H9 (cell line): ENCODE data around the gene AFG1L. TPM values are rescaled to one million over a fixed set of nuclear protein-coding genes. Genes with fewer than 3 reads are reported as not detected.

Experiments
- DNase-seq: peaks from one replicate; pipeline ENCODE4 v3.0.0-alpha.2; 2017
- H2AFZ ChIP-seq: one replicate; pipeline ENCODE4 v1.6.1; 2013; ENCODE audit warnings: mild to moderate bottlenecking, low read length, control low read depth, moderate library complexity
- H2AK5ac ChIP-seq: 2 replicates; pipeline ENCODE4 v1.6.1; 2013; ENCODE audit warnings: low read length, control low read depth, mixed read lengths; ENCODE audit not compliant: insufficient read length
- H2BK120ac ChIP-seq: one replicate; pipeline ENCODE4 v1.6.1; 2013; ENCODE audit warnings: low read depth, mild to moderate bottlenecking, low read length, control low read depth, inconsistent platforms; ENCODE audit not compliant: poor library complexity, severe bottlenecking
- H2BK12ac ChIP-seq: 2 replicates; pipeline ENCODE4 v1.6.1; 2013; ENCODE audit warnings: low read length, control low read depth, mixed read lengths, low read depth; ENCODE audit not compliant: insufficient read length
- H2BK15ac ChIP-seq: 2 replicates; pipeline ENCODE4 v1.6.1; 2013; ENCODE audit warnings: low read depth, low read length, control low read depth
- H2BK20ac ChIP-seq: one replicate; pipeline ENCODE4 v1.6.1; 2013; ENCODE audit warnings: low read depth, mild to moderate bottlenecking, low read length, control low read depth, inconsistent platforms; ENCODE audit not compliant: poor library complexity, severe bottlenecking
- H2BK5ac ChIP-seq: 2 replicates; pipeline ENCODE4 v1.6.1; 2013; ENCODE audit warnings: low read length, control low read depth, mixed read lengths; ENCODE audit not compliant: insufficient read length
- H3K14ac ChIP-seq: 2 replicates; pipeline ENCODE4 v1.6.1; 2013; ENCODE audit warnings: low read length, control low read depth; ENCODE audit not compliant: insufficient read depth
- H3K18ac ChIP-seq: 2 replicates; pipeline ENCODE4 v1.6.1; 2013; ENCODE audit warnings: low read depth, mild to moderate bottlenecking, mixed read lengths, low read length, control low read depth; ENCODE audit not compliant: insufficient read length
- H3K23ac ChIP-seq: 2 replicates; pipeline ENCODE4 v1.6.1; 2013; ENCODE audit warnings: low read length, control low read depth, mixed read lengths, low read depth; ENCODE audit not compliant: insufficient read length
- H3K23me2 ChIP-seq: 2 replicates; pipeline ENCODE4 v1.6.1; 2013; ENCODE audit warnings: low read depth, mild to moderate bottlenecking, mixed read lengths, low read length, control low read depth; ENCODE audit not compliant: insufficient read length, poor library complexity, severe bottlenecking
- H3K27ac ChIP-seq: 2 replicates; pipeline ENCODE4 v1.5.1; 2013; ENCODE audit warnings: low read length, control low read depth, mixed read lengths, low read depth; ENCODE audit not compliant: insufficient read length
- H3K27me3 ChIP-seq: 2 replicates; pipeline ENCODE4 v1.6.1; 2013; ENCODE audit warnings: low read length, control low read depth, inconsistent platforms; ENCODE audit not compliant: insufficient read depth
- H3K4ac ChIP-seq: 2 replicates; pipeline ENCODE4 v1.6.1; 2013; ENCODE audit warnings: low read depth, mild to moderate bottlenecking, control low read depth, inconsistent platforms, low read length, moderate library complexity
- H3K4me1 ChIP-seq: 2 replicates; pipeline ENCODE4 v1.6.1; 2013; ENCODE audit warnings: low read length, control low read depth, inconsistent platforms; ENCODE audit not compliant: insufficient read depth
- H3K4me2 ChIP-seq: 2 replicates; pipeline ENCODE4 v1.6.1; 2013; ENCODE audit warnings: low read length, control low read depth, mixed read lengths; ENCODE audit not compliant: insufficient read length, insufficient read depth
- H3K56ac ChIP-seq: 2 replicates; pipeline ENCODE4 v1.6.1; 2013; ENCODE audit warnings: low read depth, mild to moderate bottlenecking, mixed read lengths, low read length, control low read depth; ENCODE audit not compliant: insufficient read length
- H3K79me1 ChIP-seq: 2 replicates; pipeline ENCODE4 v1.6.1; 2013; ENCODE audit warnings: low read depth, mild to moderate bottlenecking, moderate library complexity, low read length, control low read depth, inconsistent platforms; ENCODE audit not compliant: insufficient read depth, poor library complexity, severe bottlenecking
- H3K79me2 ChIP-seq: 2 replicates; pipeline ENCODE4 v1.6.1; 2013; ENCODE audit warnings: low read length, control low read depth, inconsistent platforms; ENCODE audit not compliant: insufficient read depth
- H3K9ac ChIP-seq: 2 replicates; pipeline ENCODE4 v1.6.1; 2013; ENCODE audit warnings: low read length, control low read depth, mixed read lengths; ENCODE audit not compliant: insufficient read length; ENCODE audit errors: extremely low read depth
- H3K9me3 ChIP-seq: one replicate; pipeline ENCODE4 v1.6.1; 2013; ENCODE audit warnings: low read depth, low read length, inconsistent platforms; ENCODE audit not compliant: control insufficient read depth
- H3T11ph ChIP-seq: one replicate; pipeline ENCODE4 v1.6.1; 2013; ENCODE audit warnings: mild to moderate bottlenecking, low read length, control low read depth, inconsistent platforms
- H4K20me1 ChIP-seq: one replicate; pipeline ENCODE4 v1.6.1; 2013; ENCODE audit not compliant: control insufficient read depth, insufficient read length, insufficient read depth
- H4K5ac ChIP-seq: 2 replicates; pipeline ENCODE4 v1.6.1; 2013; ENCODE audit warnings: low read depth, mild to moderate bottlenecking, mixed read lengths, low read length, control low read depth; ENCODE audit not compliant: insufficient read length
- H4K8ac ChIP-seq: replicated peaks from 2 replicates; pipeline ENCODE4 v1.6.1; 2013; ENCODE audit warnings: low read length, control low read depth, mixed read lengths, low read depth; ENCODE audit not compliant: insufficient read length
- H4K91ac ChIP-seq: 2 replicates; pipeline ENCODE4 v1.6.1; 2013; ENCODE audit warnings: low read depth, mild to moderate bottlenecking, moderate library complexity, mixed read lengths, low read length, control low read depth; ENCODE audit not compliant: insufficient read length
- H3K27ac Mint-ChIP-seq, 3 experiments: 2 replicates in 2 of 3; 3 replicates in 1 of 3; pipeline ENCODE4 v1.8.0; 2020 to 2021; ENCODE audit warnings: mixed read lengths in 3 of 3, mild to moderate bottlenecking in 1 of 3, moderate library complexity in 1 of 3
- H3K27me3 Mint-ChIP-seq: 2 replicates; pipeline ENCODE4 v1.8.0; 2021; ENCODE audit warnings: low read depth, mild to moderate bottlenecking, moderate library complexity, mixed read lengths
- H3K36me3 Mint-ChIP-seq, 3 experiments: 2 replicates in 2 of 3; 3 replicates in 1 of 3; pipeline ENCODE4 v1.8.0; 2020 to 2021; ENCODE audit warnings: low read depth in 3 of 3, mixed read lengths in 3 of 3; ENCODE audit not compliant: insufficient read depth in 1 of 3
- H3K4me1 Mint-ChIP-seq, 2 experiments: 2 replicates each; pipeline ENCODE4 v1.8.0; 2020; ENCODE audit warnings: mixed read lengths in 2 of 2
- H3K4me3 Mint-ChIP-seq, 2 experiments: 2 replicates in 1 of 2; 3 replicates in 1 of 2; pipeline ENCODE4 v1.8.0; 2020 to 2021; ENCODE audit warnings: mild to moderate bottlenecking in 2 of 2, mixed read lengths in 2 of 2, moderate library complexity in 1 of 2
- H3K9me3 Mint-ChIP-seq, 2 experiments: 2 replicates in 1 of 2; 3 replicates in 1 of 2; pipeline ENCODE4 v1.8.0; 2020; ENCODE audit warnings: mild to moderate bottlenecking in 2 of 2, mixed read lengths in 2 of 2, moderate library complexity in 1 of 2
- WGBS: extraction: QIAGEN DNeasy Blood & Tissue Kit; methylation state at CpG from one replicate; pipeline ENCODE4 v1.1.7; 2013; ENCODE audit warnings: missing lambda C conversion rate, low lambda C conversion rate, mixed read lengths; ENCODE audit not compliant: insufficient read length; ENCODE audit errors: extremely low coverage; 5-methylcytosine and 5-hydroxymethylcytosine counted together
- total RNA-seq: library from RNA; stranded (reverse); gene quantifications from 2 replicates; pipeline ENCODE4 v1.2.1, GENCODE V29; 2021
- TF ChIP-seq, protein P1 (sequence below): fragments of 200-600 bp; sonication (generic); conservative IDR thresholded peaks from 3 replicates; pipeline ENCODE4 v1.8.0; 2021; ENCODE audit warnings: antibody characterized with exemption, mild to moderate bottlenecking

Gene AFG1L
- total RNA-seq, 1 experiment from 2014 or later: 4.7 TPM

DNA sequence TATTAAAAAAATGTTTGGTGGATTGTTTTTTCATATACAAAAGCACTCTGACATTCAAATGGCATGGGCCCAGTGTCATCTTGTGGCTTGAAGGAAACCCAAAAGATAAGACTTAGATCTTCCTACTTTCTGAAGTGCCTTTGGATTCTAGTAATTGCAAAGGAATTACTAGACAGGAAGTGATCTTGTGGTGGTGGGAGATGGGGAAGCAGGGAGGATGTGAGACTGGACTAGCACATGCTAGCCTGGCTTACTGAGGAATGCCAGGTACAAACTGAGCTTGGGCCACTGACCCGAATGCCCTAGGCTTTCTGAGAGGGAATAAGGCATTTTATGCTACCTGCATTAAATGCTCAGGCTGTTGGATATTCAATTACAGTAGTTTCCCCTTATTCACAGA, 59.0 kb downstream of the AFG1L start:
- Histone ChIP-seq H3K27ac (no peak overlapping the region), H2BK15ac (no peak overlapping the region), H3K14ac (no peak overlapping the region), H3K18ac (no peak overlapping the region), H3K23ac (no peak overlapping the region), H3K27me3 (no peaks in the 10 kb centered on the region), H3K4ac (no peak overlapping the region), H4K5ac (no peak overlapping the region), H3K9ac (no peak overlapping the region), H3K4me1 (no peaks in the 10 kb centered on the region), H3K79me2 (no peaks in the 10 kb centered on the region), H3K9me3 (no peaks in the 10 kb centered on the region), H2BK12ac (no peak overlapping the region), H2BK20ac (no peak overlapping the region), H3T11ph (no peak overlapping the region), H2AK5ac (no peak overlapping the region), H4K8ac (no peak overlapping the region), H2BK120ac (no peak overlapping the region), H2AFZ (no peak overlapping the region), H4K20me1 (no peaks in the 10 kb centered on the region), H3K4me2 (no peak overlapping the region), H3K79me1 (no peaks in the 10 kb centered on the region), H4K91ac (no peak overlapping the region), H2BK5ac (no peak overlapping the region), H3K56ac (no peak overlapping the region), H3K23me2 (no peaks in the 10 kb centered on the region)
- no peaks in the 10 kb centered on the region for H3K9me3 Mint-ChIP-seq
- H3K4me1 Mint-ChIP-seq: no peaks in the 10 kb centered on the region
- WGBS: no CpG with 5 or more reads among the region's 1 CpG
- no peak for DNase-seq
- H3K36me3 Mint-ChIP-seq: no peaks in the 10 kb centered on the region; a peak in 1 of 7 replicates
- no peak overlapping the region for H3K4me3 Mint-ChIP-seq
- H3K27me3 Mint-ChIP-seq: no peaks in the 10 kb centered on the region
- H3K27ac Mint-ChIP-seq: no peak overlapping the region; a peak in 1 of 7 replicates
- TF ChIP-seq, protein P1, sequence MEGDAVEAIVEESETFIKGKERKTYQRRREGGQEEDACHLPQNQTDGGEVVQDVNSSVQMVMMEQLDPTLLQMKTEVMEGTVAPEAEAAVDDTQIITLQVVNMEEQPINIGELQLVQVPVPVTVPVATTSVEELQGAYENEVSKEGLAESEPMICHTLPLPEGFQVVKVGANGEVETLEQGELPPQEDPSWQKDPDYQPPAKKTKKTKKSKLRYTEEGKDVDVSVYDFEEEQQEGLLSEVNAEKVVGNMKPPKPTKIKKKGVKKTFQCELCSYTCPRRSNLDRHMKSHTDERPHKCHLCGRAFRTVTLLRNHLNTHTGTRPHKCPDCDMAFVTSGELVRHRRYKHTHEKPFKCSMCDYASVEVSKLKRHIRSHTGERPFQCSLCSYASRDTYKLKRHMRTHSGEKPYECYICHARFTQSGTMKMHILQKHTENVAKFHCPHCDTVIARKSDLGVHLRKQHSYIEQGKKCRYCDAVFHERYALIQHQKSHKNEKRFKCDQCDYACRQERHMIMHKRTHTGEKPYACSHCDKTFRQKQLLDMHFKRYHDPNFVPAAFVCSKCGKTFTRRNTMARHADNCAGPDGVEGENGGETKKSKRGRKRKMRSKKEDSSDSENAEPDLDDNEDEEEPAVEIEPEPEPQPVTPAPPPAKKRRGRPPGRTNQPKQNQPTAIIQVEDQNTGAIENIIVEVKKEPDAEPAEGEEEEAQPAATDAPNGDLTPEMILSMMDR: no peak
